Measurements from ENCODE around the gene PXN.

- TF ChIP-seq CTCF (IDR thresholded peaks at IDR 0.05) (no peak), POLR2AphosphoS5 (IDR thresholded peaks at IDR 0.05) (no peak), POLR2A (IDR thresholded peaks at IDR 0.05) (no peak), EP300 (IDR thresholded peaks at IDR 0.05) (no peak)
These were observed 25.1 kb downstream of the PXN start for GRCh38 chr12:120240495-120240833.

Measured in stomach (tissue), 4 donors.